HTR-8/SVneo (cell line): ENCODE results near the gene PRKCB.
"Not testable (repeated sequence)": the region's sequence is repeated elsewhere in the genome, so short reads cannot be mapped to it uniquely, and the experiment has no call there.

Source experiments
- DNase-seq: peaks from one replicate; pipeline ENCODE4 v3.0.0; 2011; ENCODE audit warnings: low spot score, mixed read lengths; ENCODE audit not compliant: insufficient read length
- FAIRE-seq: peaks from 2 replicates; lab custom pipeline; 2011; peaks lifted over from hg19 to GRCh38; lab: Jason Lieb, UNC

PRKCB gene

GRCh38 chr16:24145927-24146326, 310.1 kb downstream of the PRKCB start:
- DNase-seq: no peak
- FAIRE-seq: no peak

GRCh38 chr16:24146518-24146917, 310.7 kb downstream of the PRKCB start:
- FAIRE-seq: no peak
- DNase-seq: no peak

GRCh38 chr16:24149102-24149501, 313.3 kb downstream of the PRKCB start:
- FAIRE-seq (no peak), DNase-seq (no peak)

DNA sequence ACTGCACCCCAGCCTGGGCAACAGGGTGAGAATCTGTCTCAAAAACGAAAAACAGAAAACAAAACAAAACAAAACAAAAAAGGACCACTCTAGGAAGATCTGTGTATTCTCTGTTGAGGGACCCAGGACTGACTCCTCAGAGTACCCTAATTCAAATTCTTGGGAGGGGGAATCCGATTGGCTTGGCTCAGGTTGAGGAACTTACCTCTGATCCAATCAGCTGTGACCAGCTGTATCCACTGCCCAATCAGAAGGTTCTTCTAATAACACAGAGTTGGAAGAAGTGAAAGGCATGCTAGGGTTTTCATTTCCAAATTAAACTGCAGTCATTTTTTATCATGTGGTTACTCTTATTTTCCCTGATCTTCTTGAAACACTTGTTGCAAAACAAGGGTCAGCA, 314.5 kb downstream of the PRKCB start:
- DNase-seq (no peak), FAIRE-seq (no peak)

DNA sequence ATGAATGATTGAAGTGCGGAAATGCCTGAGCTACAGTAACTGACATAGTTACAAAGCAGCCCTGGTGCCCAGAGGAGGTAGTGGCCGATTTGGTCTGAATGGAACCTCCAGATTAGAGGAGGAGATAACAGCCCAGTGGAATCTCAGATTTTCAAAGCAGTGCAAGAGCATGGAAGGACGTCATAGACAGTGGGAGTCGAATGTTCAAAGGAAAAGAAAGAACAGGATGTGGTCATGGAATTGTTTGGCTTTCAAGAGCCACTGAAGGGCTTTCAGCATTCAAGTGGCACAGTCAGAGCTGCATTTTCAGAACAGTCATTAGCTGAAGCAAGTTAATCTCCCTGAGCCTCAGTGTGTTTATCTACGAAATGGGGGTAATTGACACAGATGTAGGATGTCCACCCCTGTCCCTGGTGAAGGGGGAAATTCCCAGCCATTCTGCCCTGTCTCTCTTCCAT, 315.7 kb downstream of the PRKCB start:
- DNase-seq (no peak), FAIRE-seq (no peak)

- DNase-seq, FAIRE-seq: not testable (repeated sequence)
Measured at GRCh38 chr16:24152048-24152447, 316.3 kb downstream of the PRKCB start.

DNA sequence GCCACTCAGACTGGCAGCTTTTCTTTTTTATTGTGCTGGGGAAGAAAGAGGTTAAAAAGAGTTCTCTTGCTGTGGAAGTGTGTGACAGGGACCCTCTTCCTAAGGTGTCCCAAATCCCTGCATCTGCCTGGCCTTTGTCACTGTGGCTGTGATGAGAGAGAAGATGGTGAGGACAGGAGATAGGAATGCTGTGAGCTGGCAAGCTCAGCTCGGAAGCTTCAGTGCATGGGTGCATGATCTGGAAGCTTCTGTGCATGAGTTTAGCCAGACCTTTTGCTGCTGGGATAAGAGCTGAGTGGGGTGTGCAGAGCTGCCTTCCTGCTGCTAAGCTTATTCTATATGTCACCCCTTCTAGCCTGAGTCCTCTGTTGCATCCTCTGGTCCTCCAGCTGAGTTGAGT, 317.0 kb downstream of the PRKCB start:
- FAIRE-seq: no peak
- DNase-seq: no peak

DNA sequence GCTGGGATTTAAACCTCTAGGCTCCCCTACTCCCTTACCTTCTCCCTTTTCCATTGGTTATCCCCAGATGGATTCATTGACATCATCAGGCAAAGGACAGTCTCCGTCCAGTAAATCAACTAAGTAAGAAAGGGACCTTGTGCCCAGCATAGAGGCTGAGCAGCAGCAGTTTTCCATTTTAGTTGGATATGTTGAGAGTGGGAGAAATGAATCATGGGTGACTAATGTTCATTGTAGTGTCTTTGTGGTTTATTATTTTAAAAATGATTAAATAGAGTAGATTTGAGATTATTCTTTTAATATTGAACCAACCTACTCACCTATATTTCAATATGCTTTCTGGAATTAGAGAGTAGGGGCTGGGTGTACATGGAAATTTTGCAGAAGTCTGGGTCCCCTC, 321.0 kb downstream of the PRKCB start:
- DNase-seq: no peak
- FAIRE-seq: no peak

- DNase-seq (no peak), FAIRE-seq (no peak)
Measured at GRCh38 chr16:24163935-24164334, 328.2 kb downstream of the PRKCB start.

- FAIRE-seq (no peak), DNase-seq (no peak)
Measured at GRCh38 chr16:24164416-24164815, 328.6 kb downstream of the PRKCB start.

GRCh38 chr16:24165273-24165672, 329.5 kb downstream of the PRKCB start:
- DNase-seq (no peak), FAIRE-seq (no peak)

DNA sequence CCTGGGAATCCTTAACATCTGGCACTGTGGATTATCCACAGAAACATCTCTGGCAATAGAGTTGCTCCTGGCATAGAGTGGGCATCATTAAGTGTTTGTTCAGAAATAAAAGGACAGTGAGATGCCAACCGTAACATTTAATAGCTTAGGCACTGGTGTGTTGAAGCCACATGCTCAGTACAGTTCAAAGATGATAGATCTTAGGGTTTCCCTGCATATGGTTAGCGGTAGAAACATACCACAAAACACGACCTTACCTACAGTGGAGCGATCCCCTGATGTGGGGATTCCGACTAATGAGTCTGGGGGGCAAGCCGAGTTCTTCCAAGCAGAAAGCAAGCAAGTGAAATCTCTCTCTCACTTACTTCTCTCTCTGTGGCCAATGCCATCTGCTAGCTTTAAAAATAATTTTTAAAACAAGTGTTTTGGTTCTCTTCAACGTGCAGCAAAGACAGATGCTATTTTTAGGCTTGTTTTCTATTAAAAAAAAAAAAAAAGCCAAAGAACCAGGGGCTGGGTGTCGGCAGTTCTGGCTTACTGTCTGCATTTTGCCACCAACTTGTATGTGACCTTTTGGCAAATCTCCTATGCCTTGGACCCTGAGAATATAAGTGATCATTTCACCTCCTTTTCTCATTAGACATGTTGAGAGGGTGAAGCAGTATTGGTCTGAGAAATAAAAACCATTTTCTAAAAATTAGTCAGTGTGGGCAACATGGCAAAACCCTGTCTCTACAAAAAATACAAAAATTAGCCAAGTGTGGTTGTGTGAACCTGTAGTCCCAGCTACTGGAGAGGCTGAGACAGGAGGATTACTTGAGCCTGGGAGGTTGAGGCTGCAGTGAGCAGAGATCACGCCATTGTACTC, 331.1 kb downstream of the PRKCB start:
- FAIRE-seq (no peak), DNase-seq (no peak)

DNA sequence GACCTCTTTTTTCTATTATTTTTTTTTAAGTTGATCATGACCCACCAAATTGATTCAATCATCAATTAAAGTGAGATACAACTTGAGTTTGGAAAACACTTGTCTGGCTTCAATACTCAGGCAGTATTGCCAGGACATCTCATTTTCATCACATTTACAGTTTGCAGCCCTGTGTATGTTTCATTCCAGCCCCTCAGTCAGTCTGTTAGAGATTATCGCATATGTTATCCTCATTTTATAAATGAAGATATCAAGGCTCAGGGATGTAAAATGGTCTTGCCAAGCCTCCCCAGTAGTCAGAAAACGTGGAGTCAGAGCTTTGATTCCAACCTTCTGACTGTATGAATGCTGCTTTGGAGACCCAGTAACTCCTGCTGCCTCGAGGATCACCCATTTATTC, 333.1 kb downstream of the PRKCB start:
- FAIRE-seq: no peak
- DNase-seq: no peak

DNA sequence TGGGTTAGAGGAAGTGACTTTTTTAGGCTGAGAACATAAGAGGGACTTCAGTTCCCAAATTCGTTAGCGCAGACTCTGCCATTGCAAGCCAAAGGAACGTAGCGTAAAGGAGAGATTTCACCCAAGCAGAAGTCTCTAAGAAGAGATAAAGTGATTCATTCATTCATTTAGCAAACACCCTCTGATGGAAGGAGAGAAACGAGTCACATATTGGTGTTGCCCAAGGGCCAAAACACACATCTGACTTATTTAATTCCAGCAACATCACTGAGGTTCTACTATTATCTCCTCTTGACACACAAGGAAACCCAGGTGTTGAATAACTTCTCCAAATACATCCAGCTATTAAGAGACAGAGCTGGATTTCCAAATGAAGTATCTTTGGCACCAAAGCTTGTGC, 334.6 kb downstream of the PRKCB start:
- FAIRE-seq (no peak), DNase-seq (no peak)

DNA sequence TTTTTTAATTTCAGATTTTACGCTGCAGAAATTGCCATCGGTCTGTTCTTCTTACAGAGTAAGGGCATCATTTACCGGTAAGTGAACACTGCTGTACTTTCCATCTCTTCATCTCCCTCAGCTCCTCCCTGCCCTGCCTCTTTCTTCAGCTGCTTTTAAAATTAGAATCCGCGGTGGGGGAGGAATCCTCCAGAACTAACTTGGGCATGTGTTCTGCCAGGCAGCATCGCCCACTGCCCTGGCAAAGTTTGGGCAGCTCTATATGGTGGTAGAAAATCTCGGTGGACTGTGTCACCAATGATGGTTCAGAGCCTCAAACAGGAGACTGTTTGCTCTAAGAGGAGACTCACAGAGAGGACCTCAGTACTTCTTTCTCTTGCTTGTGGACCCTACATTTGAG, 338.7 kb downstream of the PRKCB start:
- DNase-seq (no peak), FAIRE-seq (no peak)

DNA sequence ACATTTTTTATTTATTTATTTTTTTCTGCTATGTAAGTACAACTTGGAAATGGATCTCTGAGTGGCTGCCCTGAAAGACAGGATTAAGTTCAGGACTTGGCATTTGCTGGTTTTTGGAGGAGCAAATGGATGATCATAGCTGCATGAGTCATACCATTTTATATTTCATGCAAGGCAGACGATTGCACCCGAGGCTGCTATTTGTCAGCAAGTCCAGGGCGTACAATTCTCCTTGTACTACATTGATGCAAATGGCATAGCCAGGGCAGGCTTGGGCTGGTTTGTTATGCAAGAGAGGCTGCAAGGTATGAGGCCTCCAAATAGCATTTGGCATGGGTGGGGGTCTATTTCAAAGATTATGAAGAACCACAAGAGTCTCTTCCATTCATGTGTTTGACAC, 339.2 kb downstream of the PRKCB start:
- DNase-seq: no peak
- FAIRE-seq: no peak

- FAIRE-seq (no peak), DNase-seq (no peak)
Measured at GRCh38 chr16:24178496-24178895, 342.7 kb downstream of the PRKCB start.

DNA sequence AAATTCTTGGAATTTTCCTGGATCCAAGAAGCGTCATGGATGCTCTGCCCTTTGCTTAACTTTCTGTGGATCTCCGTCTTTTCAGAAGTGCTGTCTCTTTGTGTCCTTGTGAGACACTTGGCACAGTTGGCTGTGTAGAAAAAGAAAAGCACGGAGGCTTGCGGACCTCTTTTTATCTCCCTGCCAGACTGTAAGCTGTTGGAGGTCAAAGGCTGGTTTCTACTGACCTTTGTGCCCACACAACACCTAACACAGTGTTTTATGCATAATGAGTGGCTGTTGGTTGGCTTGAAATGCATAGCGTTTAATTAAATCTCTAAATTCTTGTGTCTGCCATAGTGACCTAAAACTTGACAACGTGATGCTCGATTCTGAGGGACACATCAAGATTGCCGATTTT, 344.7 kb downstream of the PRKCB start:
- FAIRE-seq: no peak
- no peak for DNase-seq

- no peak for FAIRE-seq
- no peak for DNase-seq
Measured at GRCh38 chr16:24188021-24188542, 352.3 kb downstream of the PRKCB start.

GRCh38 chr16:24188751-24189318, 353.1 kb downstream of the PRKCB start:
- DNase-seq: no peak

GRCh38 chr16:24189941-24190340, 354.2 kb downstream of the PRKCB start:
- FAIRE-seq (no peak), DNase-seq (no peak)

More at GRCh38 chr16:24188751-24189318, 353.1 kb downstream of the PRKCB start:
- no peak for FAIRE-seq
